Lung (tissue), 12 donors: ENCODE results near the gene RRAGC. TPM values are rescaled to one million over a fixed set of nuclear protein-coding genes. Genes with fewer than 3 reads are reported as not detected.

Experiments
- ATAC-seq: fragments of 200-7000 bp; cut with Tn5 transposase; one replicate; pipeline ENCODE4 v1.9.1; 2020; ENCODE audit warnings: moderate number of reproducible peaks; ENCODE audit not compliant: insufficient read depth, low FRiP score
- DNase-seq, 3 donors: peaks; one replicate each; pipeline ENCODE4 v3.0.0-alpha.2; 2013 to 2017
- H3K27ac ChIP-seq, 2 donors: one replicate each; pipeline ENCODE4 v1.5.1; 2013; ENCODE audit warnings: mild to moderate bottlenecking in 2 of 2, moderate library complexity in 2 of 2, control low read depth in 1 of 2, inconsistent platforms in 1 of 2, low read depth in 1 of 2, low read length in 1 of 2
- H3K27me3 ChIP-seq, 3 donors: one replicate each; pipeline ENCODE4 v1.5.1; 2013; ENCODE audit warnings: low read length in 2 of 3; ENCODE audit not compliant: control insufficient read depth in 3 of 3, insufficient read depth in 3 of 3
- H3K36me3 ChIP-seq, 4 donors: one replicate each; pipeline ENCODE4 v1.5.1; 2013; ENCODE audit warnings: low read length in 4 of 4, mild to moderate bottlenecking in 1 of 4, moderate library complexity in 1 of 4; ENCODE audit not compliant: control insufficient read depth in 4 of 4, insufficient read depth in 4 of 4
- H3K4me1 ChIP-seq, 5 donors: one replicate each; pipeline ENCODE4 v1.5.1; 2013; ENCODE audit warnings: low read length in 5 of 5, mild to moderate bottlenecking in 2 of 5, moderate library complexity in 1 of 5; ENCODE audit not compliant: control insufficient read depth in 5 of 5, insufficient read depth in 5 of 5
- H3K4me3 ChIP-seq: one replicate; pipeline ENCODE4 v1.5.1; 2013; ENCODE audit warnings: mild to moderate bottlenecking, control low read depth, moderate library complexity
- H3K9ac ChIP-seq, 2 donors: one replicate each; pipeline ENCODE4 v1.5.1; 2013; ENCODE audit warnings: low read length in 2 of 2, control low read depth in 1 of 2; ENCODE audit not compliant: insufficient read depth in 1 of 2
- H3K9me3 ChIP-seq, 4 donors: one replicate each; pipeline ENCODE4 v1.5.1; 2013; ENCODE audit warnings: low read length in 3 of 4, mild to moderate bottlenecking in 1 of 4, moderate library complexity in 1 of 4; ENCODE audit not compliant: control insufficient read depth in 4 of 4, insufficient read depth in 3 of 4
- WGBS, 2 donors: extraction: QIAGEN DNeasy Blood & Tissue Kit; methylation state at CpG; one replicate each; pipeline ENCODE4 v1.1.7; 2013; 5-methylcytosine and 5-hydroxymethylcytosine counted together
- polyA plus RNA-seq, 2 donors: library from polyadenylated mRNA; stranded (reverse); fragments of 200-250 nt; gene quantifications; one replicate each; pipeline ENCODE4 v1.2.1, GENCODE V29; 2013
- total RNA-seq, 2 donors: library from RNA; depleted of rRNA in 1 of 2; stranded (reverse); fragments of >200 nt in 1 of 2; gene quantifications; one replicate each; pipeline ENCODE4 v1.2.1, GENCODE V29; 2014 to 2021
- TF ChIP-seq, protein P1 (sequence below): IDR thresholded peaks from 2 replicates; pipeline ENCODE4 v1.5.1; 2012; ENCODE audit warnings: mild to moderate bottlenecking; ENCODE audit errors: control extremely low read depth, extremely low read depth
- donor health status: control.
- donor health status: control.
- donor health status: Bipolar disorder and iron deficiency.
- donor health status: healthy.
- donor health status: DM: yes; HTN: yes; CAD: no.

The RRAGC gene
- total and polyA plus RNA-seq, 4 donors, result 13.0 to 32.1 (median 27.0) TPM

- H3K4me1 ChIP-seq, result no peaks in the 10 kb centered on the region
- no peak overlapping the region for H3K4me3 ChIP-seq
- DNase-seq (no peak), ATAC-seq (no peak)
- TF ChIP-seq, protein P1, sequence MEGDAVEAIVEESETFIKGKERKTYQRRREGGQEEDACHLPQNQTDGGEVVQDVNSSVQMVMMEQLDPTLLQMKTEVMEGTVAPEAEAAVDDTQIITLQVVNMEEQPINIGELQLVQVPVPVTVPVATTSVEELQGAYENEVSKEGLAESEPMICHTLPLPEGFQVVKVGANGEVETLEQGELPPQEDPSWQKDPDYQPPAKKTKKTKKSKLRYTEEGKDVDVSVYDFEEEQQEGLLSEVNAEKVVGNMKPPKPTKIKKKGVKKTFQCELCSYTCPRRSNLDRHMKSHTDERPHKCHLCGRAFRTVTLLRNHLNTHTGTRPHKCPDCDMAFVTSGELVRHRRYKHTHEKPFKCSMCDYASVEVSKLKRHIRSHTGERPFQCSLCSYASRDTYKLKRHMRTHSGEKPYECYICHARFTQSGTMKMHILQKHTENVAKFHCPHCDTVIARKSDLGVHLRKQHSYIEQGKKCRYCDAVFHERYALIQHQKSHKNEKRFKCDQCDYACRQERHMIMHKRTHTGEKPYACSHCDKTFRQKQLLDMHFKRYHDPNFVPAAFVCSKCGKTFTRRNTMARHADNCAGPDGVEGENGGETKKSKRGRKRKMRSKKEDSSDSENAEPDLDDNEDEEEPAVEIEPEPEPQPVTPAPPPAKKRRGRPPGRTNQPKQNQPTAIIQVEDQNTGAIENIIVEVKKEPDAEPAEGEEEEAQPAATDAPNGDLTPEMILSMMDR, result no peak
- 82 to 88% methylated on average over 3 of the region's 3 CpGs for WGBS, 2 donors
- H3K9me3 ChIP-seq, result no peaks in the 10 kb centered on the region
- no peak overlapping the region for H3K9ac ChIP-seq
- H3K36me3 ChIP-seq, result no peaks in the 10 kb centered on the region
- peaks cover 0 to 15% (median 4%) of the 10 kb centered on the region in 3 donors for H3K27me3 ChIP-seq
- no peak overlapping the region for H3K27ac ChIP-seq
Measured at GRCh38 chr1:38826262-38826661, 33.3 kb downstream of the RRAGC start.

DNA sequence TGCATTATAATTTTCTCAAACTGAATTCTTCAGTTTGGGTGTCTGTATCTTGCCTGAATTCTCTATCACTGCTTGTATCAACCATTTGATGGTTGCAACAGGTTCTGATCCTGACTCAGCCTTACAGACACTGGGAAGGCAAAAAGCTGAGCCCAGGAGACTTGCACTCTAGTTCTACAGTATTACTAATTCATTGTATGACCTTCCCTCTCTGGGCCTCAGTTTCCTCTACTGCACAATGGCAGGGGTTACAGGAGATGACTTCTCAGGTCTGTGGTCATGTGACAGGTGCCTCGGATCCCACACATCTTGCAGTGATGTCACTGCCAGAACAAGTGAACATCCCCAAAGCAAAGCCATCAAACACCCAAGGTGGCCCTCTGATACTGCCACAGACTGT lies 38.7 kb downstream of the RRAGC start:
- Histone ChIP-seq H3K9ac (no peak overlapping the region), H3K27ac (no peak overlapping the region), H3K27me3 (peaks cover 0 to 45% (median 19%) of the 10 kb centered on the region in 3 donors), H3K4me1 (peaks cover 0 to 15% (median 6%) of the 10 kb centered on the region in 5 donors), H3K4me3 (no peak overlapping the region), H3K9me3 (peaks cover 0 to 6% (median 0%) of the 10 kb centered on the region in 4 donors), H3K36me3 (no peaks in the 10 kb centered on the region)
- TF ChIP-seq, protein P1, result no peak
- WGBS, 2 donors, result 57 to 62% methylated on average over 1 of the region's 1 CpG
- DNase-seq (no peak), ATAC-seq (no peak)

- no peak for DNase-seq
- WGBS, 2 donors, result 78 to 92% methylated on average over 2 of the region's 2 CpGs
Measured at GRCh38 chr1:38819516-38819915, 40.1 kb downstream of the RRAGC start.

More at GRCh38 chr1:38819516-38819915, 40.1 kb downstream of the RRAGC start:
- TF ChIP-seq, protein P1, result no peak
- ATAC-seq, result no peak
- no peaks in the 10 kb centered on the region for H3K36me3 ChIP-seq
- H3K4me1 ChIP-seq, result peaks cover 0 to 15% (median 6%) of the 10 kb centered on the region in 5 donors
- H3K9ac ChIP-seq, result no peak overlapping the region
- peaks cover 0 to 6% (median 0%) of the 10 kb centered on the region in 4 donors for H3K9me3 ChIP-seq
- H3K27ac ChIP-seq, result no peak overlapping the region
- H3K4me3 ChIP-seq, result no peak overlapping the region
- peaks cover 0 to 51% (median 31%) of the 10 kb centered on the region in 3 donors for H3K27me3 ChIP-seq
